HG03575 (cell line): Measurements from ENCODE around the gene GORAB.

Experiments used
- ATAC-seq: cut with Tn5 transposase; IDR thresholded peaks from one replicate; pipeline ENCODE4 v1.9.1; 2021; ENCODE audit not compliant: unreplicated experiment, insufficient number of reproducible peaks, low FRiP score; ENCODE audit errors: extremely low read depth

The GORAB gene, protein sequence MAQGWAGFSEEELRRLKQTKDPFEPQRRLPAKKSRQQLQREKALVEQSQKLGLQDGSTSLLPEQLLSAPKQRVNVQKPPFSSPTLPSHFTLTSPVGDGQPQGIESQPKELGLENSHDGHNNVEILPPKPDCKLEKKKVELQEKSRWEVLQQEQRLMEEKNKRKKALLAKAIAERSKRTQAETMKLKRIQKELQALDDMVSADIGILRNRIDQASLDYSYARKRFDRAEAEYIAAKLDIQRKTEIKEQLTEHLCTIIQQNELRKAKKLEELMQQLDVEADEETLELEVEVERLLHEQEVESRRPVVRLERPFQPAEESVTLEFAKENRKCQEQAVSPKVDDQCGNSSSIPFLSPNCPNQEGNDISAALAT

DNA sequence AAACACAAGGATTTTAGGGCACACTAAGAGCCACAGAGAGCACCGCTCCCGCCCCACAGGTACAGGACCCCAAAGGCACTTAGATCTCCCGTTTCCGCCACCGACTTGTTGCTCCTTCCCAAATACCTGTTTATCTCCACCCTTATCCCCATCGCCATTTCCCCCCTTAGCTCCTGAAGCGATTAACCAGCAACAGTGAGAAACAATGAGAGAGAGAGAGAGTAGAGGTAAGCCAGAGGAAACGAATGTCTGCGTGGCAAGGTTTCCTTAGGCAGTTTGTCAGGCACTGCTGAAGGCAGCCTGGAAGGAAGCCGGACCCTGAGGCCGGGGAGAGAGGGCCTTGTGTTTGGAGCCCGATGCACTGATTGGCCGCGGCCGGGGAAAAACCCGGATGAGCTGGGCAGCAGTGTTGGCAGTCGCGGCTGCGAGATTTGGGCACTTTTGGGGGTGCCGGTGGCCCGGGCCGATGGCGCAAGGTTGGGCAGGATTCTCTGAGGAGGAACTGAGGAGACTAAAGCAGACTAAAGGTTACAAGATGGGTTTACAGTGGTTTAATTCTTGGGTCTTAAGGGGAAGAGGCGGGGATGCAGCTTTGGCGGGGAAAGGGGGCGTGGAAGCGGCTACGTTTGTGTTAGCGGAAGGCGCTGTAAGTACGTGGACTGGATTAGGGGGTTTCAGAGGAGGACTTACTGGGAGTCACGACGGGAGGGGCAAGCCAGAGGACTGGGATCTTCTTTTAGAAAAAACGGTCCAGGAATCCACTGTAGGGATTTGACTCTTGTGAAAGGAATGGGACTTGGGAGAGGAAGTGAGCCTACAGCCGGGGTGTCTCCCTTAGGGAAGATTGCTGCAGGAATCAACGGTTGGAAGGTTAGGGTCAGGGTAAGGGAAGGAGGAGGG lies at the start of gene GORAB:
TSS of gene GORAB (plus strand) at position 409 of the 900 bp plus-strand sequence. CDS start at position 467, 58 bp downstream.
- peak; percentile 78 for ATAC-seq

- ATAC-seq, result no peak
Measured at GRCh38 chr1:170483051-170483450, 48.9 kb upstream of the GORAB start.

DNA sequence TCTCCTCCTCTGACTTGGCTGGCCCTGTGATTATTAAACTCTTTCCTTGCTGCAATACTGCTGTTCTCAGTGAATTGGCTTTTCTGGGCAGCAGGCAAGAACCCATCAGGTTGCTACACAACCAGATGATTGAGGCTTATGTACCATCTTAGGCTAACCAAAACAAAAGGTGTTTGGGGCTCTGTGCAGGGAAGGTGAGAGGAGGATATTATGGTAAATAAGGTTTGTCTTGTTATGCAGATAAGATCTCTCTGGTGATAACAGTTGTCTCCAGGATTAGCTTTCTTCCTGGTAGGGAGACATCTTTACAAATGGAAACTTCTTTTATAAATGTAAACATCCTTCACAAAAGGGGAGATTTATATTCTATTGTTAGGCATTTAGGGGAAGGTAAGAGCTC lies 44.5 kb upstream of the GORAB start:
- no peak for ATAC-seq

DNA sequence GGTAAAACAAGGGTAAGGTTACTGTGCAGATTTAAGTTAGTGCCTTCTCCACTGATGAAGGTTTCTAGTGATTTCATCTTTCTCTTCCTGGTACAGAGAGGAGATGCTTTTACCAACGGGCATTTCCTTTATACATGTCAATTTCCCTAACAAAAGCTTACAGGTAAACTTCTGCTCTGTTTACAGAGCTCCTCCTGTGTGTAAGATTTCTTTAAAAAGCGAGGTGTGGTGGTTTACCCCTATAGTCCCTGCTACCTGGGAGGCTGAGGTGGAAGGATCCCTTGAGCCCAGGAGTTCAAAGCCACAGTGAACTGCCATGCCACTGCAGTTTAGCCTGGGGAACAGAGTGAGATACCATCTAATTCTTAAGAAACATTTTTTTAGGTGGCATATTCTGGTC lies 40.7 kb upstream of the GORAB start:
- no peak for ATAC-seq

DNA sequence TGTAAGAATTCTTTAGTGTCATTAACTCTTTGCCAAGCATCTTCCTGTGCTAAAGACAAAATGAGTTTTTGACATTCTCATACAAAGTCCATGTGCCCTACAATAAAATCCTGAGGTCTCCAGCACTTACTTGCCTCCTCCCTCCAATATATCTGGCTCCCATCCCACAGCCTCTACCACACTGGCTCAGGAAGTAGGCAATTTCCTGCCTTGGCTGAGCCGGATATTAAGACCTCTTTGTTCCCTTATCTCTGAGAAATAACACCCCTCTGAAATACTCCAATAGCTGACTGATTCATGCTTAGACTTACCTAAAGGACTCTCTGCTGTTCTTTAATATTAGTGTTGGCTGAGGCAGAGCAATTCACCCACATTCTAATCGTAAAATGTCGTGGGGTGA lies 37.6 kb upstream of the GORAB start:
- no peak for ATAC-seq

DNA sequence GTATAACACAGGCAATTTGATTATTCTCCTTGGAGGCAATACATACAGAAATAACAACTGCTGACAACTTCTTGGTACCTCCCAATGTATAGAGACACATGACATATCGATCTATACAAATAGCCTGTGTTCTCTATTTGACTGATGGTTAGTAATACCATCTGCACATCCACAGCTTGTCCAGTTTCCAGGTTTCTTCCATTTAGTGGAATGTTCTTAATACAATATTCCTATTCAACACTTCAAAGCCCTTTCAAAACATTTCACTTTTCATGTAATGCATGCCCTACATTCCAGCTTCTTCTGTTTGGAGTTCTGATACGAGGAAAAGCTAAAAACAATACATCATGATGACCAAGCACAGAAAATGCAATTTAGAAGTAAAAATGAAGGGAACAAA lies 37.0 kb upstream of the GORAB start:
- no peak for ATAC-seq

DNA sequence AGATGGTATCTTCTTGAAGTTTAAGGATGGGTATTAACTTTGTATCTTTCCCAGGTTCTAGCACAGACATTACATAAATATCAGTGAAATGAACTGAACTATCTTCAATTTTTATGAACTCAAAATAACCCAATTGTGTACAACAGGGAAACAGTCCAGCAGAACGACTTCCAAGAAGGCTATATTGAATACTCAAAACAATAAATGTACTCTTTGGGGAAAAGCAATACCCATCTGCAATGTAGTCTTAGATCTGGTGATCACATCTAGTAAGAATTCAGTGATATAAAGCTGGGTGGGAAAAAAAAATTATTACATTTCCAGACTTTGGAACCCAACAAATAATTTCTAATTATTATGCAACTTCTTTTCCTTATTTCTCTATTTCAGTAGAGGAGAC lies 33.1 kb upstream of the GORAB start:
- ATAC-seq, result no peak

- no peak for ATAC-seq
Measured at GRCh38 chr1:170503665-170504064, 28.3 kb upstream of the GORAB start.

DNA sequence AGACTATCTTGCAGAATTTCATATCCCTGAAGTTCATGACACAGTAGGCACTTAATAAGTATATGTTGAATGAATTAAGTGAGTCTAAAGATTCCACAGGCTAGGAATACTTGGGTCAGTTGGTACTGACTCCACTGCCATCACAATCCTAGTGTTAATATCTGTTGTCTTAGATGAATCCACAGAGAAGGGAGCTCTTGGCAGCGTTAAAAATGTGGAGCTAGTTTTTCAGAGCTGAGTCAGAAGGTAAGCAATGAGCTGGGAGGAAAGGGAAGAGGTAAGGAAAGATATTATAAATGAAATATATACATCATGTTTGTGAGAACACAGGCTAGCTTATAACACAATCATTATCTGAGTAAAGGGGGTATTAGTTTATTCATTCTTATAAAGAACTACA lies 21.8 kb upstream of the GORAB start:
- no peak for ATAC-seq

DNA sequence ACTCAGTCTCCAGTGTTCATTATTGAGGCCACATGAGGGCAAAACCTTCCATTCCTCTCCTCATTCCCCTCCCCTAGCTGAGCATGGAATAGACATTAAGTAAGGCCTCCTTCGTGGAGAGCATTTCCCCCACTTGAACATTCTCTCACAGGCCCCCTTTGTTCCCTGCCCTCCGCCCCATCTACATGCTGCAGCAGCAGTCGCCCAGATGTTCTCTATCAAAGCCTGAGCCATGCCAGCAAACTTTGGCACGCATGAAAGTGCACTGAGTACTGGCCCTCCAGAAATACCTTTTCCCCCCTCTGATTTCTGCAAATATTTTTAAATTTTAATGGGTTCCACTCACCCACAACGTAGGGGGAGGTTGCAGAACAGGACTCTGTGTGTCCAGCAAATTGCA lies 20.9 kb upstream of the GORAB start:
- ATAC-seq, result no peak

GRCh38 chr1:170513138-170513537 lies 18.8 kb upstream of the GORAB start:
- no peak for ATAC-seq

GRCh38 chr1:170518185-170518834 lies 13.7 kb upstream of the GORAB start:
- ATAC-seq, result no peak

- no peak for ATAC-seq
Measured at GRCh38 chr1:170518965-170519364, 13.0 kb upstream of the GORAB start.

DNA sequence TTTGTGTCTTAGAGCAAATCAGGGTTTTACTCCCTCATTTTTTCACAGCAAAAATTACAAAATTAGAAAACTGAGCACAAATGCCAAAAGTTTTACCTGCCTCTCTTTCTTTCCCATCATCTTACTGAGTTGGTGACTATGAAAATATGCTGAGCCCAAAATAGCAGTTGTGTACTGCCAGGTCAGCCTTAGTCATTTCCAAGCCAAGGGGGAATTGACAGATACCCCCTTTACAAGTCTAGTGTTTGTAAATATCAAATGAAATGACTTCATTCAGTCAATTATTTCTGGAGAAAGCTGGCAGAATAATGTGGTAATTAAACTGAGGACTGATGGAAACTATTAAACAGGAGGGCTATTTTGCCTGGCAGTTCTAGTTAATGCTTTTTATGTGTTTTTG lies 11.4 kb upstream of the GORAB start:
- no peak for ATAC-seq

DNA sequence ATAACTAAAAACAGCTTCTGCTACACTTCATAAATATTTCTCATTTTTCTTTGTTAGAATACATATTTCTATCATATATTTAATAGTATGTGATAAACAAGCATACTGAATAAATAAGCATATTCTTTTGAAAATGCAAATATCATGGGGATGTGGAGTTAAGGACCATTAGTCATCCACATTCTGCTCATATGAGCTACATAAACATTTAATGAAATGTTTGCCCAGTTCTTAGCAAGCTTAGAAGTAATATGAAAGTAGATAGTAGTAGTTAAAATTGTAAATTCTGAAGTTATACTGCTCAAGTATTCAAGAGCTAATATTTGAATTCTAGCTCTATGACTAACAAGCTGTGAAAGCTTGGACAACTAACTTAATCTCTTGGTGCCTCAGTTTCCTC lies 10.1 kb upstream of the GORAB start:
- no peak for ATAC-seq

- ATAC-seq, result peak; percentile 9
Measured at GRCh38 chr1:170530972-170531757, 801 bp upstream of the GORAB start.

- no peak for ATAC-seq
Measured at GRCh38 chr1:170533298-170533697, 1.3 kb downstream of the GORAB start.

- ATAC-seq, result no peak
Measured at GRCh38 chr1:170534626-170535147, 2.7 kb downstream of the GORAB start.

- no peak for ATAC-seq
Measured at GRCh38 chr1:170535418-170535817, 3.5 kb downstream of the GORAB start.
